ENCODE measurements around the gene CAMTA1. TPM values are rescaled to one million over a fixed set of nuclear protein-coding genes. Genes with fewer than 3 reads are reported as not detected.

CAMTA1 gene
- total RNA-seq, 1 experiment from 2014 or later, result 82.2 TPM

- Histone ChIP-seq H3K4me3 (ENCODE audit: low read depth in 2 of 2, low read length in 2 of 2) (no peak overlapping the region), H3K9me3 (ENCODE audit: control insufficient read depth, insufficient read depth, low read depth, low read length) (no peaks in the 10 kb centered on the region), H3K4me1 (ENCODE audit: control insufficient read depth, insufficient read depth, low read length) (no peaks in the 10 kb centered on the region), H3K36me3 (ENCODE audit: control insufficient read depth, insufficient read depth, low read length) (no peaks in the 10 kb centered on the region), H3K27me3 (ENCODE audit: control insufficient read depth, insufficient read depth, low read length) (no peaks in the 10 kb centered on the region), H3K27ac (ENCODE audit: low read length) (no peak overlapping the region)
- POLR2A ChIA-PET, result no interaction called here
- CTCF ChIA-PET, result interaction anchor here (0.6 kb wide), 2 partner anchors 95 to 211 kb away, joined by 3 to 8 read pairs; no protein-coding TSS in a partner anchor
- in situ Hi-C loops (cut with HindIII; ENCODE audit: low pct_unique_long_range_greater_than_20kb, low sequenced_read_pairs), result no loop called here
- DNase-seq (ENCODE audit: low read depth, low spot score) (no peak), ATAC-seq (no peak)
- TF ChIP-seq TCF7L2 (IDR thresholded peaks at IDR 0.05; ENCODE audit: low read depth, low read length) (no peak), SIN3A (IDR thresholded peaks at IDR 0.05; ENCODE audit: borderline replicate concordance, insufficient read depth, low read depth, low read length) (no peak), REST (IDR thresholded peaks at IDR 0.05; ENCODE audit: insufficient read depth in 1 of 2, low read depth in 2 of 2, low read length in 1 of 2) (no peak), CTCF (IDR thresholded peaks at IDR 0.05) (no peak), POLR2AphosphoS5 (IDR thresholded peaks at IDR 0.05; ENCODE audit: low read depth, low read length) (no peak)
- intact Hi-C loops (cut with micrococcal nuclease; ENCODE audit: unreplicated experiment), result loop anchor here (10.0 kb wide), 1 partner anchor 189 kb away; no protein-coding TSS in a partner anchor
- no TSS peak for BruUV-seq (replicated peaks)
Measured at GRCh38 chr1:7455796-7456721, 670.8 kb downstream of the CAMTA1 start.

DNA sequence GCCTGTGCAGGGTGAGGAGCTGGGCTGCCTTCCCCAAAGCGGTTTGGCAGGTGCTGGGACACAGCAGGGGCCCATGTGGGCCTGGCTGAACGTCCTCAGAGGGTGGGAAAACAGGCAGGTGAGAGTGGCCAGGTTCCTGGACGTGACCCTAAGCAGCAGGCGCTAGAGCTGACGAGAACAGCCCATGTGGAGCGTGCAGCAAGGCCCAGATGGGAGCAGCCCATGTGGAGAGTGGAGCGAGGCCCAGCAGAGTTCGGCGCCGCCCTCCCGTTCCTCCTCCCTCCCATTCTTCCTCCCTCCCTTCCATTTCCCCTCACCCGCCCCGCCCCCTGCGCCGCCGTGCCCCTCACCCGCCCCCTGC is 671.4 kb downstream of the CAMTA1 start:
- no peaks in the 10 kb centered on the region for H3K27me3 ChIP-seq (ENCODE audit: control insufficient read depth, insufficient read depth, low read length)
- H3K27ac ChIP-seq (ENCODE audit: low read length), result no peak overlapping the region
- no TSS peak for BruUV-seq (replicated peaks)
- no peaks in the 10 kb centered on the region for H3K9me3 ChIP-seq (ENCODE audit: control insufficient read depth, insufficient read depth, low read depth, low read length)
- TF ChIP-seq SIN3A (IDR thresholded peaks at IDR 0.05; ENCODE audit: borderline replicate concordance, insufficient read depth, low read depth, low read length) (no peak), POLR2AphosphoS5 (IDR thresholded peaks at IDR 0.05; ENCODE audit: low read depth, low read length) (no peak), REST (IDR thresholded peaks at IDR 0.05; ENCODE audit: insufficient read depth in 1 of 2, low read depth in 2 of 2, low read length in 1 of 2) (no peak), CTCF (IDR thresholded peaks at IDR 0.05) (no peak), TCF7L2 (IDR thresholded peaks at IDR 0.05; ENCODE audit: low read depth, low read length) (no peak)
- DNase-seq (ENCODE audit: low read depth, low spot score), result no peak
- POLR2A ChIA-PET, result interaction anchor here (0.6 to 0.7 kb wide), 2 partner anchors 13 to 110 kb away, joined by 5 to 8 read pairs; no protein-coding TSS in a partner anchor
- CTCF ChIA-PET, result interaction anchor here (0.6 kb wide), 1 partner anchor 211 kb away, joined by 3 read pairs; no protein-coding TSS in a partner anchor
- no peak overlapping the region for H3K4me3 ChIP-seq (ENCODE audit: low read depth in 2 of 2, low read length in 2 of 2)
- intact Hi-C loops (cut with micrococcal nuclease; ENCODE audit: unreplicated experiment), result loop anchor here (10.0 kb wide), 1 partner anchor 188 kb away; no protein-coding TSS in a partner anchor
- in situ Hi-C loops (cut with HindIII; ENCODE audit: low pct_unique_long_range_greater_than_20kb, low sequenced_read_pairs), result no loop called here
- no peaks in the 10 kb centered on the region for H3K36me3 ChIP-seq (ENCODE audit: control insufficient read depth, insufficient read depth, low read length)
- no peak for ATAC-seq
- no peaks in the 10 kb centered on the region for H3K4me1 ChIP-seq (ENCODE audit: control insufficient read depth, insufficient read depth, low read length)
